AG09309 (cell line): Measurements from ENCODE around the gene DGKB.

Source experiments
- DNase-seq: peaks from one replicate; pipeline ENCODE4 v3.0.0-alpha.2; 2010; ENCODE audit warnings: low read depth
- H3K4me3 ChIP-seq: 2 replicates; pipeline ENCODE4 v1.5.1; 2011; ENCODE audit warnings: mild to moderate bottlenecking, low read depth, low read length, moderate library complexity; ENCODE audit not compliant: control insufficient read depth
- TF ChIP-seq, protein P1 (sequence below): IDR thresholded peaks from 2 replicates; pipeline ENCODE4 v1.5.1; 2011; ENCODE audit warnings: mild to moderate bottlenecking, low read depth, low read length, inconsistent platforms; ENCODE audit not compliant: insufficient read depth, control insufficient read depth; ENCODE audit errors: missing control alignments

DGKB gene

DNA sequence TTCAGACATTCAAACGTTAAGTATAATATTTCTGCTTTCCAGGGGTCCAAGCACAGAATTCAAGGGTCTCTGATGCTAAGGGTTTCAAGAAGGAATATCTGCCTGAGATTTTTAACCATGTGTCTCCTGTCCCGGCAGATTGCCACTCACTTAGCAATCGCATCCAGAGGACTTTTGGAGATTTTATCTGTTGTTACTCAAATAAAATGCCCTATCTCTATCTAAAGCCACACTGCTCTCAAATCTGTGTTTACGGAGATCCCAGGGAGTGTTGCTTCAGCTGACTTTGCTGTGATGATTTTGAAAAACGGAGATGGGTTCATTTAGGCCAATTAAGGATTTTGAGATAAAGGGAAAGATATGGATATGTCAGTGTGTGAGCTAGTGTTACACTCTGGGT is 359.9 kb downstream of the DGKB start:
- TF ChIP-seq, protein P1, sequence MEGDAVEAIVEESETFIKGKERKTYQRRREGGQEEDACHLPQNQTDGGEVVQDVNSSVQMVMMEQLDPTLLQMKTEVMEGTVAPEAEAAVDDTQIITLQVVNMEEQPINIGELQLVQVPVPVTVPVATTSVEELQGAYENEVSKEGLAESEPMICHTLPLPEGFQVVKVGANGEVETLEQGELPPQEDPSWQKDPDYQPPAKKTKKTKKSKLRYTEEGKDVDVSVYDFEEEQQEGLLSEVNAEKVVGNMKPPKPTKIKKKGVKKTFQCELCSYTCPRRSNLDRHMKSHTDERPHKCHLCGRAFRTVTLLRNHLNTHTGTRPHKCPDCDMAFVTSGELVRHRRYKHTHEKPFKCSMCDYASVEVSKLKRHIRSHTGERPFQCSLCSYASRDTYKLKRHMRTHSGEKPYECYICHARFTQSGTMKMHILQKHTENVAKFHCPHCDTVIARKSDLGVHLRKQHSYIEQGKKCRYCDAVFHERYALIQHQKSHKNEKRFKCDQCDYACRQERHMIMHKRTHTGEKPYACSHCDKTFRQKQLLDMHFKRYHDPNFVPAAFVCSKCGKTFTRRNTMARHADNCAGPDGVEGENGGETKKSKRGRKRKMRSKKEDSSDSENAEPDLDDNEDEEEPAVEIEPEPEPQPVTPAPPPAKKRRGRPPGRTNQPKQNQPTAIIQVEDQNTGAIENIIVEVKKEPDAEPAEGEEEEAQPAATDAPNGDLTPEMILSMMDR = no peak
- H3K4me3 ChIP-seq = no peak overlapping the region
- no peak for DNase-seq

DNA sequence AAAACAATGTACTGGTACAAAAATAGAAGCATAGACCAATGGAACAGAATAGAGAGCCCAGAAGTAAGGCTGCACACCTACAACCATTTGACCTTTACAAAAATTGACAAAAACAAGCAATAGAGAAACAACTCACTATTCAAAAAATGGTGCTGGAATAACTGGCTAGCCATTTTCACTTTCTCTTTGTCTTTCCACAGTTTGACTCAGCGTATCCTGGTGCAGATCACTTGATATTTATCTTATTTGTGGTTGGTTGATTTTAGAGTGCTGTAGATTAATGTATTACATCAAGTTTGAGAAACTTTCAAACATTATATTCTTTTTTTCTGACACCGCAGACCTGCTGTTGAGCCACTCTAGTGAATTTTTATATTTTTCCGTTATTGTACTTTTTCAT is 381.4 kb downstream of the DGKB start:
- no peak overlapping the region for H3K4me3 ChIP-seq
- DNase-seq = no peak
- TF ChIP-seq, protein P1 = no peak

DNA sequence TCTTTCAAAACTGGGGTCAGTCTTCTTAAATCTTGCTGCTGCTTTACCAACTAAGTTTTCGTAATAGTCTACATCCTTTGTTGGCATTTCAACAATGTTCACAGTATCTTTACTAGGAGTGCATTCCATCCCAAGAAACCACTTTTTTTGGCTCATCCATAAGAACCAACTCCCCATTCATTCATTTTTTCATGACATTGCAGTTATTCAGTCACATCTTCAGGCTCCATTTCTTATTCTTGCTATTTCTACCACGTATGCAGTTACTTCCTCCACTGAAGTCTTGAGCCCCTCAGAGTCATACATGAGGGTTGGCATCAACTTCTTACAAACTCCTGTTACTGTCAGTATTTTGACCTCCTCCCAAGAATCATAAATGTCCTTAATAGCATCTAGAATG is 392.3 kb downstream of the DGKB start:
- no peak overlapping the region for H3K4me3 ChIP-seq
- TF ChIP-seq, protein P1 = no peak
- no peak for DNase-seq

DNA sequence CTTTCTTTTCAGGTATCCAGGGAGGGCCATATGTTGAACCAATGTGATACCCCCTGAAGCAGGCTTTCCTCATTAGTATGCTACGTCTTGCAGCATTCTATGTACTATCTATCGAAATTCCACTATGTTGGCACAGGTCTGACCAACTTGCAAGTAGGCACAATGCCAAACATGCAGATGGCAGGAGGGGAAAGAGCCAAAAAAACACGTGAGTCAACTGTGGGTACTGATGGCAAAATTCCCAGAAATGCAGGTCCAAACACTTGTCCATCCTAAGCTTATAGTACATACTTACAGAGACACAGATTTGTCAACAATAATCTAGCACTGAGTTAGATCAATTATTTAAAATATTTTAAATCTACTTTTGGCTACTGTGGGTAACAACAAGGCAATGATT is 394.9 kb downstream of the DGKB start:
- no peak overlapping the region for H3K4me3 ChIP-seq
- DNase-seq = peak; percentile 21
- TF ChIP-seq, protein P1 = no peak

DNA sequence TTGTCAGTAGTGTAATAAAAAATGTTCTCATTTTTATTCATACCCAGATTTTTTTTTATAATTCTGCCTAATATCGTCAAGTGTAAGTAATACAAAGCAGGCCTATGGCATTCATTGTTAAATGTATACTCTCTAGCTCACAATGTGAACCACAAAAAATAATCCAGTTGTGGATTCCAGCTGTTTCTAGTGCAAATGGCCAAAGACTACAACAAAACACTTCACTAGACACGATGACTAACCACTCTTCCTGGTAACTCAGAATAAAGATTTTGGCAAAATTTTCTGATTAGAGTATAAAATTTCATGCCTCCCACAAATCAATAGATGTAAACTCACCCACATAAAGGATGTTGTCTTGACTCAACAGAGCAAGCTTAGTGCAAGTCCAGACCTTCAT is 396.6 kb downstream of the DGKB start:
- TF ChIP-seq, protein P1 = no peak
- no peak for DNase-seq
- no peak overlapping the region for H3K4me3 ChIP-seq

DNA sequence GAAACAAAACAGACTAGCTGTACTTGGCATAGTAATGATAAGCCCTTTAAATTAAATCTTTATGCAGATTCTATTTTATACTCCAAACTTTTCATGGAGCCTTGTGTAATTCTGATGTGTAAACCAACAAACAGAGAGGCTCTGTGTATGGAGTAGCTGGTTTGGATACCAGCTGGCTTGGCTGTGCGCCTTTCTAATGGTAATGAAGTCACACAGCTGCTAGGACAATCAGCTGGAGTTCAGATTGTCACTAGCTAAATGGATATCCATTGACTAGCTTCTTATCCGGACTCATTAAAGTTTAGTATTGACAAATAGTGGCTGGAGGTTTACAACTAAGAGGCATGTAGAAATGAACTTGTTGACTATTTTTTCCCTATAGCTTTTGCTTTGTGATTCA is 398.4 kb downstream of the DGKB start:
- H3K4me3 ChIP-seq = no peak overlapping the region
- no peak for DNase-seq
- TF ChIP-seq, protein P1 = no peak

DNA sequence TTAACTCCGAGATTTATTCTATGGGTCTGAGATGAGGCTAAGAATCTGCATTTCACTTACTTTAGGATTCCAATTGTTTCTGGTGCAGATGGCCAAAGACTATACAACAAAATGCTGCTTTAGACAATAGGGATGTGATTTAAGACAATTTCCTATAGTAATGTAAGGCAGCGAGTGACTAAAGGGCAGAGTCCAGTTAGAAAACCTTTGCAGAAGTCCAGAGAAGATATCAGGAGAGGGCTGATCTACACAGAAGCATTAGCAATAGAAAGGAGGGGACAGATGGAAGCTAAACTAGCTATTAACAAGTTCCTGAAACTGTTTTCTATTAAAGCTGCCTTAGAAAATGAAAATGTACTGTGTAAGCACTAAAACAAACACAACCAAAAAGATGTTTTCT is 398.9 kb downstream of the DGKB start:
- H3K4me3 ChIP-seq = no peak overlapping the region
- DNase-seq = no peak
- TF ChIP-seq, protein P1 = no peak
